Stimulated activated CD8-positive, alpha-beta memory T cell treated with anti-CD3 and anti-CD28 coated beads, Interleukin-15, amount 100 ng/mL, for 48 hours (primary cell): ENCODE measurements around the gene CXorf66.
"Not testable (repeated sequence)": the region's sequence is repeated elsewhere in the genome, so short reads cannot be mapped to it uniquely, and the experiment has no call there.

ENCODE experiments used
- DNase-seq, 2 donors: peaks; one replicate each; pipeline ENCODE4 v3.0.0-alpha.2; 2020; ENCODE audit warnings: low read depth in 2 of 2

The CXorf66 gene

GRCh38 chrX:139924696-139925095, 40.6 kb downstream of the CXorf66 start:
- no peak for DNase-seq

GRCh38 chrX:139924069-139924695, 41.1 kb downstream of the CXorf66 start:
- no peak for DNase-seq

- DNase-seq, result not testable (repeated sequence)
Measured at GRCh38 chrX:139921142-139921541, 44.2 kb downstream of the CXorf66 start.

GRCh38 chrX:139920316-139920715, 45.0 kb downstream of the CXorf66 start:
- DNase-seq, result no peak

GRCh38 chrX:139914421-139914820, 50.9 kb downstream of the CXorf66 start:
- no peak for DNase-seq

GRCh38 chrX:139909712-139910111, 55.6 kb downstream of the CXorf66 start:
- DNase-seq, result no peak

GRCh38 chrX:139907078-139907477, 58.2 kb downstream of the CXorf66 start:
- no peak for DNase-seq

GRCh38 chrX:139905743-139906142, 59.6 kb downstream of the CXorf66 start:
- no peak for DNase-seq
